Kidney (tissue), 14 donors: ENCODE measurements around the gene ADAT2. TPM values are rescaled to one million over a fixed set of nuclear protein-coding genes. Genes with fewer than 3 reads are reported as not detected.

Experiments
- DNase-seq, 5 donors: peaks; one replicate each; pipeline ENCODE4 v3.0.0-alpha.2; 2013 to 2020
- FAIRE-seq: peaks from 2 replicates; lab custom pipeline; 2012; peaks lifted over from hg19 to GRCh38; lab: Jason Lieb, UNC
- H3K27ac ChIP-seq, 2 donors: one replicate each; pipeline ENCODE4 v1.7.0; 2013; ENCODE audit warnings: low read depth in 2 of 2, low read length in 2 of 2, inconsistent platforms in 1 of 2
- H3K27me3 ChIP-seq: one replicate; pipeline ENCODE4 v1.7.1; 2013; ENCODE audit warnings: low read length, inconsistent platforms; ENCODE audit not compliant: control insufficient read depth, insufficient read depth
- H3K36me3 ChIP-seq, 3 donors: one replicate each; pipeline versions ENCODE4 v1.7.0 to v1.7.1; 2013; ENCODE audit warnings: low read length in 3 of 3, control low read depth in 1 of 3, inconsistent platforms in 1 of 3; ENCODE audit not compliant: insufficient read depth in 3 of 3, control insufficient read depth in 2 of 3
- H3K4me1 ChIP-seq, 3 donors: one replicate each; pipeline versions ENCODE4 v1.7.0 to v1.7.1; 2013; ENCODE audit warnings: low read length in 3 of 3, inconsistent platforms in 1 of 3, low read depth in 1 of 3; ENCODE audit not compliant: control insufficient read depth in 2 of 3, insufficient read depth in 2 of 3
- H3K4me3 ChIP-seq, 3 donors: one replicate each; pipeline versions ENCODE4 v1.7.0 to v1.8.1; 2013; ENCODE audit warnings: low read length in 3 of 3, control low read depth in 1 of 3, inconsistent platforms in 1 of 3
- H3K9ac ChIP-seq, 3 donors: one replicate each; pipeline versions ENCODE4 v1.7.0 to v1.7.1; 2013; ENCODE audit warnings: low read length in 3 of 3, control low read depth in 1 of 3, inconsistent platforms in 1 of 3
- H3K9me3 ChIP-seq, 3 donors: one replicate each; pipeline versions ENCODE4 v1.7.0 to v1.7.1; 2013; ENCODE audit warnings: low read length in 3 of 3, control low read depth in 1 of 3, inconsistent platforms in 1 of 3; ENCODE audit not compliant: control insufficient read depth in 2 of 3, insufficient read depth in 1 of 3
- CTCF ChIP-seq: IDR thresholded peaks from 3 replicates; pipeline ENCODE4 v1.5.1; 2012; ENCODE audit warnings: mild to moderate bottlenecking, moderate library complexity, borderline replicate concordance; ENCODE audit not compliant: insufficient read depth; ENCODE audit errors: extremely low read depth
- intact Hi-C: fragments of 100-400 bp; cut with DNase I; formaldehyde crosslinking; loops from one replicate; pipeline ENCODE4 v1.11.1; 2022
- polyA plus RNA-seq: library from polyadenylated mRNA; stranded (reverse); fragments of 350-450 nt; fragmentation: Illumina TruSeq; extraction: RNeasy Lipid Tissue Mini Kit (QIAGEN cat#74804); gene quantifications from one replicate; pipeline ENCODE4 v1.2.3, GENCODE V29; 2014; ENCODE audit warnings: low read depth, low replicate concordance; ENCODE audit not compliant: insufficient read depth
- total RNA-seq: library from RNA; stranded (reverse); fragmentation: NEBNext Ultra II Directional; extraction: Animal tissue kit (Norgen Biotek cat#: 25700); gene quantifications from one replicate; pipeline ENCODE4 v1.2.1, GENCODE V29; 2021
- donor health status: control.
- donor health status: control.
- donor health status: control.
- donor health status: control.
- donor health status: control.
- donor health status: DM: yes; HTN: yes; CAD: no.
- donor health status: Normal renal cell carcinoma (clear cell type).

Gene ADAT2
- total and polyA plus RNA-seq, 2 donors from 2014 or later, result 4.6 to 6.9 TPM

DNA sequence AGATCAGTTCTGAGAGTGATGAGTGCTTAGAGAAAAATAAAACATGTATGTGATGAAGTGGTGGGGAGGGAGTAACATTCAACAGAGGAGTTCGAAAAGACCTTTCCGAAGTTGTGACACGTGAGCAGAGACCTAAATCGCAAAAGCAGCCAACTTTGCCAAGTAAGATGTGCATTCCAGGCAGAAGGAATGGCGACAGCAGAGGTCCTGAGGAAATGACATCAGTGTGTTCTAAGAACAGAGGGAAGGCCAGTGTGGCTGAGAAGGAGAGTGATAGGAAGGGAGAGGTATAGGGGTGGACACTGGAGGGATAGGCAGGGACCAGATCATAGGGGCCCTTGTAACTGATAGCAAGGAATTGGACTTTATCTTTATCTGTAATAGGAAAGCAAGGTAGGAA lies 51.3 kb downstream of the ADAT2 start:
- Histone ChIP-seq H3K36me3 (no peaks in the 10 kb centered on the region), H3K9me3 (no peaks in the 10 kb centered on the region), H3K4me3 (no peak overlapping the region), H3K27ac (no peak overlapping the region), H3K4me1 (no peaks in the 10 kb centered on the region), H3K9ac (no peak overlapping the region), H3K27me3 (no peaks in the 10 kb centered on the region)
- no peak for FAIRE-seq
- no peak for DNase-seq
- intact Hi-C loops, result no loop called here
- TF ChIP-seq CTCF, result no peak

GRCh38 chr6:143397227-143398222 lies 53.0 kb downstream of the ADAT2 start:
- FAIRE-seq, result no peak
- DNase-seq, result peak; percentile 73 to 93 (median 91)

DNA sequence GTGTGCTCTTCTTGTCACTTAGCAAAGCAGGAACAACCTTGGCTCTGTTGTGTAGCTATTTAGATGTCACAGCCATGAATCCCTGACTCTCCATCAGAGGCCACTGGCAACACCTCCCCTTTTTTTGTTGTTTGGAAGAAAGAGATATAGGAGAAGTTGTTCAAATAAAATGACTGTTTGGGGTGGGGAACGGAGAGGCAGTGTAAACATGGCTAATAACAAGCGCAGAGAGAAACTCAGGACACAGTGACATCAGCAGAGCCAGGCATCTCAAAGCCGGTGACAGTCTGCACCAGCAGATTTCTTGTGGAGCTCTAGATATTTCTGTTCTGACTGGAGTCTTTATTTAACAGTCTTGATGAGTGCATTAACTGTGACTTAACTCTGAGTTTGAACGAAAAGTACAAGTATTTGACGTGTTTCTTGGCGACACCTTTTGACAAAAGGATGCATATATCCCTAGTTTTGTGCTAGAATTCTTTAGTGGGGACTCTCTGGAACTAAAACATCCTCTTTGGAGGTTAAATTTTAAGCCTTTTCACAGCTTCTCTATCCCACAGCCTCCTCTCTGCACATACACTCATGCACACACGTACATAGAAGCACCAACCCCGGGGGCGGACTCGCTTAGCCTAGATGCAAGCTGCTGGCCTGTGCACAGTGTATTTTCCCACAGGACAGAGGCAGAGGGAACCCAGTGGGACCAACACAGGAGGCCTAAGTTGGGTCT lies 53.8 kb downstream of the ADAT2 start:
- intact Hi-C loops, result no loop called here

More at GRCh38 chr6:143397227-143398222, 53.0 kb downstream of the ADAT2 start:
- Histone ChIP-seq H3K27ac (no peak overlapping the region), H3K27me3 (no peaks in the 10 kb centered on the region), H3K4me3 (no peak overlapping the region), H3K4me1 (no peaks in the 10 kb centered on the region), H3K9me3 (no peaks in the 10 kb centered on the region), H3K9ac (no peak overlapping the region), H3K36me3 (no peaks in the 10 kb centered on the region)
- intact Hi-C loops, result no loop called here
- no peak for TF ChIP-seq CTCF

More for the DNA sequence above, 53.8 kb downstream of the ADAT2 start:
- H3K27ac ChIP-seq, result no peak overlapping the region
- H3K4me1 ChIP-seq, result no peaks in the 10 kb centered on the region
- H3K27me3 ChIP-seq, result no peaks in the 10 kb centered on the region
- DNase-seq (peak in 2 of 5 donors; percentile 25 to 41), FAIRE-seq (no peak)
- H3K4me3 ChIP-seq, result no peak overlapping the region
- no peak for TF ChIP-seq CTCF
- H3K9ac ChIP-seq, result no peak overlapping the region
- H3K9me3 ChIP-seq, result no peaks in the 10 kb centered on the region
- H3K36me3 ChIP-seq, result no peaks in the 10 kb centered on the region
